Measurements from ENCODE around the gene CAPNS2.

GRCh38 chr16:55552621-55553020 is 13.9 kb upstream of the CAPNS2 start:
- TF ChIP-seq CTCF (IDR thresholded peaks at IDR 0.05; ENCODE audit: low read length) (no peak), EZH2phosphoT487 (IDR thresholded peaks at IDR 0.05; ENCODE audit: low read length) (no peak), EZH2 (optimal IDR thresholded peaks at IDR 0.05; ENCODE audit: low read depth, low read length) (no peak)
